Psoas muscle (tissue), 8 donors: ENCODE measurements around the gene PSPH. TPM values are rescaled to one million over a fixed set of nuclear protein-coding genes. Genes with fewer than 3 reads are reported as not detected.
A peak's percentile ranks its signal among the peaks of the same experiment; 100 is the strongest.

Experiments
- ATAC-seq, 4 donors: fragments of 200-7000 bp; cut with Tn5 transposase; one replicate each; pipeline ENCODE4 v1.9.1; 2020; ENCODE audit warnings: moderate library complexity in 3 of 4, mild to moderate bottlenecking in 2 of 4
- DNase-seq, 2 donors: peaks; one replicate each; pipeline ENCODE4 v3.0.0-alpha.2; 2020
- H3K27ac ChIP-seq: fragments of 200-600 bp; one replicate; pipeline ENCODE4 v1.8.0; 2022
- H3K27me3 ChIP-seq, 3 donors: fragments of 200-600 bp in 1 of 3; one replicate each; pipeline versions ENCODE4 v1.6.1 to v1.8.0; 2013 to 2022; ENCODE audit warnings: low read length in 2 of 3, mild to moderate bottlenecking in 2 of 3, moderate library complexity in 1 of 3; ENCODE audit not compliant: insufficient read depth in 3 of 3
- H3K36me3 ChIP-seq, 2 donors: fragments of 200-600 bp in 1 of 2; one replicate each; pipeline versions ENCODE4 v1.6.1 to v1.8.0; 2013 to 2022; ENCODE audit warnings: low read depth in 1 of 2, mild to moderate bottlenecking in 1 of 2, moderate library complexity in 1 of 2; ENCODE audit not compliant: insufficient read depth in 1 of 2
- H3K4me1 ChIP-seq: fragments of 200-600 bp; one replicate; pipeline ENCODE4 v1.8.0; 2022
- H3K4me3 ChIP-seq: fragments of 200-600 bp; one replicate; pipeline ENCODE4 v1.8.0; 2022; ENCODE audit warnings: mild to moderate bottlenecking
- H3K9me3 ChIP-seq: fragments of 200-600 bp; one replicate; pipeline ENCODE4 v1.8.0; 2022
- CTCF ChIP-seq: fragments of 200-600 bp; IDR thresholded peaks from one replicate; pipeline ENCODE4 v1.8.0; 2022; ENCODE audit warnings: antibody characterized with exemption
- WGBS, 3 donors: extraction: QIAGEN DNeasy Blood & Tissue Kit; methylation state at CpG; one replicate each; pipeline versions ENCODE4 v1.1.6 to v1.1.7; 2013; 5-methylcytosine and 5-hydroxymethylcytosine counted together
- intact Hi-C, 2 donors: fragments of 100-400 bp; cut with DNase I; formaldehyde crosslinking; loops; one replicate each; pipeline versions ENCODE4 v1.11.0 to v1.14.2; 2022
- polyA plus RNA-seq, 3 donors: library from polyadenylated mRNA; stranded (reverse); fragments of 200-250 nt; gene quantifications; one replicate each; pipeline ENCODE4 v1.2.3, GENCODE V29; 2013
- total RNA-seq, 4 donors: library from RNA; stranded (reverse); fragmentation: NEBNext Ultra II Directional in 2 of 4; extraction: Animal tissue kit (Norgen Biotek cat#: 25700) in 2 of 4; gene quantifications; one replicate each; pipeline versions ENCODE4 v1.2.1 to v1.2.4, GENCODE V29; 2021 to 2023
- donor health status: healthy with polysubstance abuse.
- donor health status: DM: no; HTN: no; CAD: no; lungs with moderate emphysema.
- donor health status: Bipolar disorder and iron deficiency.
- donor health status: healthy.
- donor health status: DM: yes; HTN: yes; CAD: no.
- donor health status: DM: no; HTN: no; CAD: no.
- donor health status: DM: no; HTN: no; CAD: no.
- donor health status: DM: yes; HTN: yes; CAD: no.

PSPH gene
- total and polyA plus RNA-seq, 7 donors, result 2.5 to 11.2 (median 5.3) TPM

GRCh38 chr7:55983537-55983936 lies 67.7 kb downstream of the PSPH start:
- Histone ChIP-seq H3K4me1 (no peaks in the 10 kb centered on the region), H3K27ac (no peak overlapping the region), H3K36me3 (peaks cover 8 to 100% of the 10 kb centered on the region in 2 donors), H3K9me3 (no peaks in the 10 kb centered on the region), H3K4me3 (no peak overlapping the region), H3K27me3 (no peaks in the 10 kb centered on the region)
- intact Hi-C loops, result no loop called here
- DNase-seq (no peak), ATAC-seq (no peak)
- no peak for TF ChIP-seq CTCF
- WGBS, 3 donors, result 83 to 88% (median 86%) methylated on average over 3 of the region's 3 CpGs

GRCh38 chr7:55980266-55980665 lies 71.0 kb downstream of the PSPH start:
- Histone ChIP-seq H3K27ac (no peak overlapping the region), H3K4me1 (peaks cover 24% of the 10 kb centered on the region), H3K9me3 (no peaks in the 10 kb centered on the region), H3K27me3 (no peaks in the 10 kb centered on the region), H3K36me3 (peaks cover 0 to 76% of the 10 kb centered on the region in 2 donors), H3K4me3 (no peak overlapping the region)
- WGBS, 3 donors, result 80 to 87% (median 82%) methylated on average over 3 of the region's 3 CpGs
- intact Hi-C loops, result no loop called here
- no peak for TF ChIP-seq CTCF
- ATAC-seq (no peak), DNase-seq (no peak)

- DNase-seq (no peak), ATAC-seq (no peak)
- Histone ChIP-seq H3K27ac (peak overlapping the region; percentile 89), H3K4me3 (no peak overlapping the region), H3K36me3 (peaks cover 0 to 52% of the 10 kb centered on the region in 2 donors), H3K27me3 (no peaks in the 10 kb centered on the region), H3K4me1 (peaks cover 42% of the 10 kb centered on the region), H3K9me3 (no peaks in the 10 kb centered on the region)
- intact Hi-C loops, result loop anchor here in 1 of 2 donors (5.0 kb wide), 1 partner anchor 74 kb away; the partner anchor contains the start of genes CCT6A and PSPH
- TF ChIP-seq CTCF, result no peak
- WGBS, 3 donors, result 28 to 41% (median 33%) methylated on average over 4 of the region's 4 CpGs
These were observed 73.4 kb downstream of the PSPH start for GRCh38 chr7:55977831-55978230.

- TF ChIP-seq CTCF, result no peak
- ATAC-seq (peak; percentile 87 to 92 (median 88)), DNase-seq (no peak)
- Histone ChIP-seq H3K27ac (peak overlapping the region; percentile 89), H3K9me3 (no peaks in the 10 kb centered on the region), H3K27me3 (no peaks in the 10 kb centered on the region), H3K4me1 (peaks cover 50% of the 10 kb centered on the region), H3K4me3 (no peak overlapping the region), H3K36me3 (peaks cover 0 to 35% of the 10 kb centered on the region in 2 donors)
- 31 to 46% (median 35%) methylated on average over 7 of the region's 7 CpGs for WGBS, 3 donors
- intact Hi-C loops, result loop anchor here in 1 of 2 donors (5.0 kb wide), 1 partner anchor 76 kb away; the partner anchor contains the start of genes CCT6A and PSPH
These were observed 75.1 kb downstream of the PSPH start for GRCh38 chr7:55975988-55976633.
